NB4 (cell line): ENCODE results near the gene KHNYN.

Source experiments
- DNase-seq: peaks from one replicate; pipeline ENCODE4 v3.0.0; 2010; ENCODE audit warnings: low read depth
- H3K4me3 ChIP-seq: one replicate; pipeline ENCODE4 v1.5.1; 2011; ENCODE audit warnings: mild to moderate bottlenecking, low read depth, low read length, moderate library complexity
- MAX ChIP-seq: IDR thresholded peaks from 2 replicates; pipeline ENCODE4 v1.6.1; 2011; ENCODE audit warnings: low read depth, low read length
- MYC ChIP-seq: IDR thresholded peaks from 2 replicates; pipeline ENCODE4 v1.6.1; 2011; ENCODE audit warnings: low read depth, low read length
- POLR2A ChIP-seq: IDR thresholded peaks from 2 replicates; pipeline ENCODE4 v1.6.1; 2011; ENCODE audit warnings: mild to moderate bottlenecking; ENCODE audit not compliant: insufficient read length; ENCODE audit errors: extremely low read depth
- TF ChIP-seq, protein P1 (sequence below): IDR thresholded peaks from one replicate; pipeline ENCODE4 v1.5.1; 2012; ENCODE audit warnings: low read depth, low read length

Gene KHNYN

GRCh38 chr14:24388474-24389179, 41.1 kb upstream of the KHNYN start:
- TF ChIP-seq, protein P1, sequence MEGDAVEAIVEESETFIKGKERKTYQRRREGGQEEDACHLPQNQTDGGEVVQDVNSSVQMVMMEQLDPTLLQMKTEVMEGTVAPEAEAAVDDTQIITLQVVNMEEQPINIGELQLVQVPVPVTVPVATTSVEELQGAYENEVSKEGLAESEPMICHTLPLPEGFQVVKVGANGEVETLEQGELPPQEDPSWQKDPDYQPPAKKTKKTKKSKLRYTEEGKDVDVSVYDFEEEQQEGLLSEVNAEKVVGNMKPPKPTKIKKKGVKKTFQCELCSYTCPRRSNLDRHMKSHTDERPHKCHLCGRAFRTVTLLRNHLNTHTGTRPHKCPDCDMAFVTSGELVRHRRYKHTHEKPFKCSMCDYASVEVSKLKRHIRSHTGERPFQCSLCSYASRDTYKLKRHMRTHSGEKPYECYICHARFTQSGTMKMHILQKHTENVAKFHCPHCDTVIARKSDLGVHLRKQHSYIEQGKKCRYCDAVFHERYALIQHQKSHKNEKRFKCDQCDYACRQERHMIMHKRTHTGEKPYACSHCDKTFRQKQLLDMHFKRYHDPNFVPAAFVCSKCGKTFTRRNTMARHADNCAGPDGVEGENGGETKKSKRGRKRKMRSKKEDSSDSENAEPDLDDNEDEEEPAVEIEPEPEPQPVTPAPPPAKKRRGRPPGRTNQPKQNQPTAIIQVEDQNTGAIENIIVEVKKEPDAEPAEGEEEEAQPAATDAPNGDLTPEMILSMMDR: no peak
- TF ChIP-seq MYC: no peak
- no peak for TF ChIP-seq MAX
- TF ChIP-seq POLR2A: no peak
- DNase-seq: no peak
- no peak overlapping the region for H3K4me3 ChIP-seq

GRCh38 chr14:24389226-24389848, 40.4 kb upstream of the KHNYN start:
- TF ChIP-seq, protein P1: no peak
- TF ChIP-seq MAX: no peak
- no peak for TF ChIP-seq MYC
- TF ChIP-seq POLR2A: no peak
- no peak overlapping the region for H3K4me3 ChIP-seq
- DNase-seq: no peak

- peak; percentile 57 for DNase-seq
- no peak overlapping the region for H3K4me3 ChIP-seq
- peak; percentile 63 for TF ChIP-seq MAX
- 0 out of 2 replicates have a peak, but pooled peaks have one; percentile 35 for TF ChIP-seq MYC
- TF ChIP-seq POLR2A: no peak
- TF ChIP-seq, protein P1: no peak
Observed at GRCh38 chr14:24390701-24391468, 38.9 kb upstream of the KHNYN start.

GRCh38 chr14:24392325-24393091, 37.2 kb upstream of the KHNYN start:
- H3K4me3 ChIP-seq: no peak overlapping the region
- TF ChIP-seq MYC (no peak), MAX (no peak), POLR2A (no peak)
- TF ChIP-seq, protein P1: no peak
- no peak for DNase-seq

GRCh38 chr14:24394275-24394674, 35.5 kb upstream of the KHNYN start:
- no peak overlapping the region for H3K4me3 ChIP-seq
- DNase-seq: peak; percentile 39
- TF ChIP-seq POLR2A (no peak), MYC (no peak), MAX (no peak)
- TF ChIP-seq, protein P1: no peak
